ENCODE data around the gene BANF1.
A peak's percentile ranks its signal among the peaks of the same experiment; 100 is the strongest.

Gene BANF1

DNA sequence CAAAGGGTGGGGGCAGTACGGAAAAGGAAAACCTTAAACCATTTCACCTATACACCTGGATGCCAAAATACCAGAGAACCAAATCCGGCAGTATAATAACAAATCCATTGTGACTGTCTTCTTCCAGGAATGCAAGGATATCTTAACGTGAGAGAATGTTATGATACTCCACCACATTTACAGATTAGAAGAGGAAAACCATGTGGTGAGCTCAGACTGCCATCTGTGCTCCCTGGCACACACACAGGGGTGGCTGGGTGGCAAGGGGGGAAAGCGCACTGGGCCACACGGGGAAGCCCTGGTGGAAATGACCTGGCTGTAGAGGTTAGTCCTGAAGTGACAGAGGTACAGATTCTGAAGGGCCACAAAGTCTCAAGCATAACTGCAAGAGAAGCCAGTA is 10.2 kb upstream of the BANF1 start:
- H3K27me3 ChIP-seq (ENCODE audit: insufficient read depth, low read length, poor library complexity): no peaks in the 10 kb centered on the region
- H3K79me2 ChIP-seq (ENCODE audit: control insufficient read depth, insufficient read depth, low read length): no peaks in the 10 kb centered on the region
- H3K79me1 ChIP-seq (ENCODE audit: low read length): no peaks in the 10 kb centered on the region
- H3K9ac ChIP-seq (ENCODE audit: low read length): no peak overlapping the region
- no peaks in the 10 kb centered on the region for H3K4me1 ChIP-seq (ENCODE audit: control insufficient read depth, low read depth, low read length)
- no peak overlapping the region for H3K4me3 ChIP-seq (ENCODE audit: low read length)
- no peak overlapping the region for H2BK15ac ChIP-seq (replicated peaks; ENCODE audit: low read depth)
- H4K8ac ChIP-seq (ENCODE audit: low read depth, low read length): no peak overlapping the region
- no peak overlapping the region for H3K27ac ChIP-seq (ENCODE audit: low read depth, low read length)
- no peak overlapping the region for H3K23ac ChIP-seq (ENCODE audit: low read length)
- H2AK5ac ChIP-seq (ENCODE audit: low read length): no peak overlapping the region
- DNase-seq: no peak
- H3K4me2 ChIP-seq (ENCODE audit: low read length): no peak overlapping the region
- no peak overlapping the region for H3K56ac ChIP-seq (ENCODE audit: low read length)
- H2BK120ac ChIP-seq (ENCODE audit: low read depth, low read length): no peak overlapping the region
- H3K36me3 ChIP-seq (ENCODE audit: control insufficient read depth, insufficient read depth, low read length): no peaks in the 10 kb centered on the region
- no peak overlapping the region for H3K4ac ChIP-seq (ENCODE audit: low read depth, low read length)
- H2BK5ac ChIP-seq (ENCODE audit: low read length): no peak overlapping the region
- H4K5ac ChIP-seq (ENCODE audit: low read length): no peak overlapping the region
- no peak overlapping the region for H3K18ac ChIP-seq (ENCODE audit: low read length)
- no CpG with 5 or more reads among the region's 5 CpGs for WGBS (ENCODE audit: extremely low coverage, insufficient coverage, low lambda C conversion rate)

- Histone ChIP-seq H3K4me2 (ENCODE audit: low read length) (no peak overlapping the region), H2AK5ac (ENCODE audit: low read length) (no peak overlapping the region), H3K23ac (ENCODE audit: low read length) (no peak overlapping the region), H4K5ac (ENCODE audit: low read length) (no peak overlapping the region), H3K79me1 (ENCODE audit: low read length) (peaks cover 14% of the 10 kb centered on the region), H2BK120ac (ENCODE audit: low read depth, low read length) (no peak overlapping the region), H2BK15ac (replicated peaks; ENCODE audit: low read depth) (no peak overlapping the region), H3K18ac (ENCODE audit: low read length) (no peak overlapping the region), H3K27me3 (ENCODE audit: insufficient read depth, low read length, poor library complexity) (no peaks in the 10 kb centered on the region), H2BK5ac (ENCODE audit: low read length) (no peak overlapping the region), H3K27ac (ENCODE audit: low read depth, low read length) (no peak overlapping the region), H4K8ac (ENCODE audit: low read depth, low read length) (no peak overlapping the region), H3K4ac (ENCODE audit: low read depth, low read length) (no peak overlapping the region), H3K56ac (ENCODE audit: low read length) (no peak overlapping the region), H3K9ac (ENCODE audit: low read length) (no peak overlapping the region), H3K4me3 (ENCODE audit: low read length) (no peak overlapping the region), H3K36me3 (ENCODE audit: control insufficient read depth, insufficient read depth, low read length) (peaks cover 19% of the 10 kb centered on the region), H3K79me2 (ENCODE audit: control insufficient read depth, insufficient read depth, low read length) (peaks cover 12% of the 10 kb centered on the region), H3K4me1 (ENCODE audit: control insufficient read depth, low read depth, low read length) (no peaks in the 10 kb centered on the region)
- DNase-seq: no peak
- WGBS (ENCODE audit: extremely low coverage, insufficient coverage, low lambda C conversion rate): no CpG with 5 or more reads among the region's 2 CpGs
These were observed 5.0 kb upstream of the BANF1 start for GRCh38 chr11:65997286-65997685.

GRCh38 chr11:66002648-66003225 is 434 bp downstream of the BANF1 start:
- Histone ChIP-seq H2BK5ac (ENCODE audit: low read length) (peak overlapping the region; percentile 45), H3K36me3 (ENCODE audit: control insufficient read depth, insufficient read depth, low read length) (peaks cover 18% of the 10 kb centered on the region)

GRCh38 chr11:66003291-66003690 is 988 bp downstream of the BANF1 start:
- no peak overlapping the region for H3K23ac ChIP-seq (ENCODE audit: low read length)
- no peak overlapping the region for H3K27ac ChIP-seq (ENCODE audit: low read depth, low read length)
- no peak for DNase-seq
- peaks cover 25% of the 10 kb centered on the region for H3K79me1 ChIP-seq (ENCODE audit: low read length)
- no peak overlapping the region for H4K5ac ChIP-seq (ENCODE audit: low read length)
- H3K4ac ChIP-seq (ENCODE audit: low read depth, low read length): no peak overlapping the region
- peaks cover 15% of the 10 kb centered on the region for H3K36me3 ChIP-seq (ENCODE audit: control insufficient read depth, insufficient read depth, low read length)
- peaks cover 21% of the 10 kb centered on the region for H3K79me2 ChIP-seq (ENCODE audit: control insufficient read depth, insufficient read depth, low read length)
- no peak overlapping the region for H2BK15ac ChIP-seq (replicated peaks; ENCODE audit: low read depth)
- H3K4me3 ChIP-seq (ENCODE audit: low read length): no peak overlapping the region
- H2BK120ac ChIP-seq (ENCODE audit: low read depth, low read length): no peak overlapping the region
- no peak overlapping the region for H2BK5ac ChIP-seq (ENCODE audit: low read length)
- H2AK5ac ChIP-seq (ENCODE audit: low read length): no peak overlapping the region
- H4K8ac ChIP-seq (ENCODE audit: low read depth, low read length): no peak overlapping the region
- peak overlapping the region; percentile 41 for H3K4me2 ChIP-seq (ENCODE audit: low read length)
- H3K9ac ChIP-seq (ENCODE audit: low read length): peak overlapping the region; percentile 98
- peaks cover 10% of the 10 kb centered on the region for H3K4me1 ChIP-seq (ENCODE audit: control insufficient read depth, low read depth, low read length)
- H3K27me3 ChIP-seq (ENCODE audit: insufficient read depth, low read length, poor library complexity): no peaks in the 10 kb centered on the region
- peak overlapping the region; percentile 98 for H3K56ac ChIP-seq (ENCODE audit: low read length)
- H3K18ac ChIP-seq (ENCODE audit: low read length): no peak overlapping the region
- WGBS (ENCODE audit: extremely low coverage, insufficient coverage, low lambda C conversion rate): no CpG with 5 or more reads among the region's 6 CpGs

More at GRCh38 chr11:66002648-66003225, 434 bp downstream of the BANF1 start:
- Histone ChIP-seq H3K79me2 (ENCODE audit: control insufficient read depth, insufficient read depth, low read length) (peaks cover 21% of the 10 kb centered on the region), H3K27me3 (ENCODE audit: insufficient read depth, low read length, poor library complexity) (no peaks in the 10 kb centered on the region), H3K9ac (ENCODE audit: low read length) (peak overlapping the region; percentile 98), H2BK15ac (replicated peaks; ENCODE audit: low read depth) (no peak overlapping the region), H3K79me1 (ENCODE audit: low read length) (peaks cover 25% of the 10 kb centered on the region), H4K8ac (ENCODE audit: low read depth, low read length) (no peak overlapping the region), H3K4me3 (ENCODE audit: low read length) (peak overlapping the region; percentile 96), H2AK5ac (ENCODE audit: low read length) (no peak overlapping the region), H3K18ac (ENCODE audit: low read length) (peak overlapping the region; percentile 78), H2BK120ac (ENCODE audit: low read depth, low read length) (no peak overlapping the region), H3K56ac (ENCODE audit: low read length) (peak overlapping the region; percentile 98), H3K27ac (ENCODE audit: low read depth, low read length) (peak overlapping the region; percentile 98), H3K23ac (ENCODE audit: low read length) (no peak overlapping the region), H4K5ac (ENCODE audit: low read length) (no peak overlapping the region), H3K4me2 (ENCODE audit: low read length) (peak overlapping the region; percentile 41), H3K4ac (ENCODE audit: low read depth, low read length) (peak overlapping the region; percentile 75), H3K4me1 (ENCODE audit: control insufficient read depth, low read depth, low read length) (peaks cover 10% of the 10 kb centered on the region)
- no CpG with 5 or more reads among the region's 40 CpGs for WGBS (ENCODE audit: extremely low coverage, insufficient coverage, low lambda C conversion rate)
- peak; percentile 40 for DNase-seq

GRCh38 chr11:66004186-66004585 is 1.9 kb downstream of the BANF1 start:
- Histone ChIP-seq H3K27me3 (ENCODE audit: insufficient read depth, low read length, poor library complexity) (no peaks in the 10 kb centered on the region), H4K5ac (ENCODE audit: low read length) (no peak overlapping the region), H3K4ac (ENCODE audit: low read depth, low read length) (no peak overlapping the region), H3K36me3 (ENCODE audit: control insufficient read depth, insufficient read depth, low read length) (peaks cover 12% of the 10 kb centered on the region), H4K8ac (ENCODE audit: low read depth, low read length) (no peak overlapping the region), H2BK120ac (ENCODE audit: low read depth, low read length) (no peak overlapping the region), H3K18ac (ENCODE audit: low read length) (no peak overlapping the region), H3K9ac (ENCODE audit: low read length) (no peak overlapping the region), H3K4me3 (ENCODE audit: low read length) (no peak overlapping the region), H3K56ac (ENCODE audit: low read length) (no peak overlapping the region), H3K79me1 (ENCODE audit: low read length) (peaks cover 23% of the 10 kb centered on the region), H2BK15ac (replicated peaks; ENCODE audit: low read depth) (no peak overlapping the region), H2AK5ac (ENCODE audit: low read length) (no peak overlapping the region), H3K23ac (ENCODE audit: low read length) (no peak overlapping the region), H3K4me2 (ENCODE audit: low read length) (no peak overlapping the region), H3K27ac (ENCODE audit: low read depth, low read length) (no peak overlapping the region), H2BK5ac (ENCODE audit: low read length) (no peak overlapping the region), H3K4me1 (ENCODE audit: control insufficient read depth, low read depth, low read length) (peaks cover 12% of the 10 kb centered on the region), H3K79me2 (ENCODE audit: control insufficient read depth, insufficient read depth, low read length) (peaks cover 21% of the 10 kb centered on the region)
- no CpG with 5 or more reads among the region's 4 CpGs for WGBS (ENCODE audit: extremely low coverage, insufficient coverage, low lambda C conversion rate)
- DNase-seq: no peak
